Measurements from ENCODE around the gene MRPL22. TPM values are rescaled to one million over a fixed set of nuclear protein-coding genes. Genes with fewer than 3 reads are reported as not detected.
"Not testable (repeated sequence)": the region's sequence is repeated elsewhere in the genome, so short reads cannot be mapped to it uniquely, and the experiment has no call there.

The MRPL22 gene
- total RNA-seq, 1 donor, result 11.7 TPM

GRCh38 chr5:154899151-154899816, 41.6 kb upstream of the MRPL22 start:
- TF ChIP-seq, protein P1, sequence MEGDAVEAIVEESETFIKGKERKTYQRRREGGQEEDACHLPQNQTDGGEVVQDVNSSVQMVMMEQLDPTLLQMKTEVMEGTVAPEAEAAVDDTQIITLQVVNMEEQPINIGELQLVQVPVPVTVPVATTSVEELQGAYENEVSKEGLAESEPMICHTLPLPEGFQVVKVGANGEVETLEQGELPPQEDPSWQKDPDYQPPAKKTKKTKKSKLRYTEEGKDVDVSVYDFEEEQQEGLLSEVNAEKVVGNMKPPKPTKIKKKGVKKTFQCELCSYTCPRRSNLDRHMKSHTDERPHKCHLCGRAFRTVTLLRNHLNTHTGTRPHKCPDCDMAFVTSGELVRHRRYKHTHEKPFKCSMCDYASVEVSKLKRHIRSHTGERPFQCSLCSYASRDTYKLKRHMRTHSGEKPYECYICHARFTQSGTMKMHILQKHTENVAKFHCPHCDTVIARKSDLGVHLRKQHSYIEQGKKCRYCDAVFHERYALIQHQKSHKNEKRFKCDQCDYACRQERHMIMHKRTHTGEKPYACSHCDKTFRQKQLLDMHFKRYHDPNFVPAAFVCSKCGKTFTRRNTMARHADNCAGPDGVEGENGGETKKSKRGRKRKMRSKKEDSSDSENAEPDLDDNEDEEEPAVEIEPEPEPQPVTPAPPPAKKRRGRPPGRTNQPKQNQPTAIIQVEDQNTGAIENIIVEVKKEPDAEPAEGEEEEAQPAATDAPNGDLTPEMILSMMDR (IDR thresholded peaks at IDR 0.05; ENCODE audit: insufficient read depth, low read depth, low read length), result no peak
- DNase-seq (ENCODE audit: low read depth), result no peak
- no peak overlapping the region for H3K4me3 ChIP-seq (ENCODE audit: low read depth, low read length)

- peak; percentile 14 for DNase-seq (ENCODE audit: low read depth)
- no peak overlapping the region for H3K4me3 ChIP-seq (ENCODE audit: low read depth, low read length)
- TF ChIP-seq, protein P1 (IDR thresholded peaks at IDR 0.05; ENCODE audit: insufficient read depth, low read depth, low read length), result no peak
Measured at GRCh38 chr5:154900066-154900465, 40.8 kb upstream of the MRPL22 start.

- TF ChIP-seq, protein P1 (IDR thresholded peaks at IDR 0.05; ENCODE audit: insufficient read depth, low read depth, low read length), result no peak
- H3K4me3 ChIP-seq (ENCODE audit: low read depth, low read length), result no peak overlapping the region
- peak; percentile 31 for DNase-seq (ENCODE audit: low read depth)
Measured at GRCh38 chr5:154901276-154901675, 39.6 kb upstream of the MRPL22 start.

- TF ChIP-seq, protein P1 (IDR thresholded peaks at IDR 0.05; ENCODE audit: insufficient read depth, low read depth, low read length), result no peak
- DNase-seq (ENCODE audit: low read depth), result no peak
- no peak overlapping the region for H3K4me3 ChIP-seq (ENCODE audit: low read depth, low read length)
Measured at GRCh38 chr5:154901913-154902312, 39.0 kb upstream of the MRPL22 start.

DNA sequence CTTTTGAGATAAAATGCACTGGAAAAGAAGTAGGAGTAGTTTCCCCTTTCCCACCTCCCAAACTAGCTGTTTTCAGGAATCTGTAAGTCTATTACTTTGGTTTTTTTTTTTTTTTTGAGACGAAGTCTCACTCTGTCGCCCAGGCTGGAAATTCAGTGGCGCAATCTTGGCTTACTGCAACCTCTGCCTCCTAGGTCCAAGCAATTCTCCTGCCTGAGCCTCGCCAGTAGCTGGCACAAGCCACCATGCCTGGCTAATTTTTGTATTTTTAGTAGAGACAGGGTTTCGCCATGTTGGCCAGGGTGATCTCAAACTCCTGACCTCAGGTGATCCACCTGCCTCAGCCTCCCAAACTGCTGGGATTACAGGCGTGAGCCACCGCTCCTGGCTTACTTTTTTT, 35.3 kb upstream of the MRPL22 start:
- H3K4me3 ChIP-seq (ENCODE audit: low read depth, low read length); DNase-seq (ENCODE audit: low read depth): not testable (repeated sequence)

GRCh38 chr5:154916874-154917273, 24.0 kb upstream of the MRPL22 start:
- TF ChIP-seq, protein P1 (IDR thresholded peaks at IDR 0.05; ENCODE audit: insufficient read depth, low read depth, low read length), result no peak

GRCh38 chr5:154917757-154918156, 23.1 kb upstream of the MRPL22 start:
- no peak for DNase-seq (ENCODE audit: low read depth)
- TF ChIP-seq, protein P1 (IDR thresholded peaks at IDR 0.05; ENCODE audit: insufficient read depth, low read depth, low read length), result no peak
- H3K4me3 ChIP-seq (ENCODE audit: low read depth, low read length), result no peak overlapping the region

More at GRCh38 chr5:154916874-154917273, 24.0 kb upstream of the MRPL22 start:
- no peak for DNase-seq (ENCODE audit: low read depth)
- H3K4me3 ChIP-seq (ENCODE audit: low read depth, low read length), result no peak overlapping the region
